Measurements from ENCODE around the gene HAT1.

DNA sequence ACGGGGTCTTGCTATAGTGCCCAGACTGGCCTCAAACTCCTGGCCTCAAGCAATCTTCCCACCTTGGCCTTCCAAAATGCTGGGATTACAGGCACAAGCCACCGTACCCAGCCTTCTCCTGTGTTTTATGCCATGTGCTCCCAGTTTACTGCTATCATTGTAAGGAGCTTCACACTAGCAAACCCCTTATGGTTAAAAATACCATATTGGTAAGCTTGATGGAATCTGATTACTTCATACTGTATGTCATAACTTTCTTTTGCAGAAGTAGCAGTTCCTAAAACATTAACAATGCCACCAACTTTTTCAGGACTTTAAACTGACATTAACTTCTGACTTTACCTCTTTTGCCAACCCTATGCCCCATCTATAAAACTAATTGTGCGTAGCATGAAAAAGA is 36.2 kb downstream of the HAT1 start:
- TF ChIP-seq, protein P1, sequence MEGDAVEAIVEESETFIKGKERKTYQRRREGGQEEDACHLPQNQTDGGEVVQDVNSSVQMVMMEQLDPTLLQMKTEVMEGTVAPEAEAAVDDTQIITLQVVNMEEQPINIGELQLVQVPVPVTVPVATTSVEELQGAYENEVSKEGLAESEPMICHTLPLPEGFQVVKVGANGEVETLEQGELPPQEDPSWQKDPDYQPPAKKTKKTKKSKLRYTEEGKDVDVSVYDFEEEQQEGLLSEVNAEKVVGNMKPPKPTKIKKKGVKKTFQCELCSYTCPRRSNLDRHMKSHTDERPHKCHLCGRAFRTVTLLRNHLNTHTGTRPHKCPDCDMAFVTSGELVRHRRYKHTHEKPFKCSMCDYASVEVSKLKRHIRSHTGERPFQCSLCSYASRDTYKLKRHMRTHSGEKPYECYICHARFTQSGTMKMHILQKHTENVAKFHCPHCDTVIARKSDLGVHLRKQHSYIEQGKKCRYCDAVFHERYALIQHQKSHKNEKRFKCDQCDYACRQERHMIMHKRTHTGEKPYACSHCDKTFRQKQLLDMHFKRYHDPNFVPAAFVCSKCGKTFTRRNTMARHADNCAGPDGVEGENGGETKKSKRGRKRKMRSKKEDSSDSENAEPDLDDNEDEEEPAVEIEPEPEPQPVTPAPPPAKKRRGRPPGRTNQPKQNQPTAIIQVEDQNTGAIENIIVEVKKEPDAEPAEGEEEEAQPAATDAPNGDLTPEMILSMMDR (IDR thresholded peaks at IDR 0.05 in 8 of 11, conservative IDR thresholded peaks at IDR 0.05 in 3 of 11) = no peak
- TF ChIP-seq POLR2A (IDR thresholded peaks at IDR 0.05) = no peak
- no peak for TF ChIP-seq POLR2AphosphoS5 (IDR thresholded peaks at IDR 0.05)
